Head of caudate nucleus (tissue), 42 donors: ENCODE measurements around the gene HOXA9.
A peak's percentile ranks its signal among the peaks of the same experiment; 100 is the strongest.

ENCODE experiments used
- DNase-seq, 42 donors: peaks; one replicate each; pipeline versions ENCODE4 v3.0.0 to v3.0.0-alpha.2; 2020 to 2021; ENCODE audit warnings: mixed read lengths in 7 of 42
- intact Hi-C: fragments of 100-400 bp; cut with DNase I; formaldehyde crosslinking; loops from one replicate; pipeline ENCODE4 v1.15.0; 2022

Gene HOXA9

DNA sequence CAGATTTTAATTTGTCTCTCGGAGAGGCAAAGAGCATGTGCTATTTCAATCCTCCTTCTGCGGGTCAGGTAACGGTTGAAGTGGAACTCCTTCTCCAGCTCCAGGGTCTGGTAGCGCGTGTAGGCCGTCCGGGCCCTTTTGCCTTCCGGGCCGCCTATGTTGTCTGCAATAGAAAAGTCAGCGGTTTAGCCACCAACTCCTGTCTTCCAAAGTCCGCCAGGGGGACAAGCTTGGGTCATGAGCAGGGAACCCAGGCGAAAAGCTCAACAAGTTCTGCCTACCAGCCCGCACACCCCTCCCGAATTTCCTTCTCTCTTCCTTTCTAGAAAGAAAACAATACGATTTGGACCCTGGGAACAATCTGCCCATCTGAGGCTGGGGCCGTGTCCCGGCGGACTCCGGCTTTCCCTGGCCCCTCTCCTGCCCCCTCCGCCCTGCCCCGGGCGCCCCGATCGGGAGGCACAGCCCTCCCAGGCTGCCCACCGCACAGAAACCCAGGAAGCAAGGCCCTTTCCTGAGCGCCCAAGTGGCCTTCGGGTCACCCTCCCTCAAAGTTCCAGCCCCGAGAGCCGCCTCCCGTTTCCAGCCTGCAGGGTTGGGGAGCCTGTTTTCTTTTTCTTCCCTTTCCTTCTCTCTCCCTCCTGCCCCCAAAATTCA, 23.3 kb downstream of the HOXA9 start:
- DNase-seq = peak in 1 of 42 donors; percentile 16
- intact Hi-C loops = no loop called here

DNA sequence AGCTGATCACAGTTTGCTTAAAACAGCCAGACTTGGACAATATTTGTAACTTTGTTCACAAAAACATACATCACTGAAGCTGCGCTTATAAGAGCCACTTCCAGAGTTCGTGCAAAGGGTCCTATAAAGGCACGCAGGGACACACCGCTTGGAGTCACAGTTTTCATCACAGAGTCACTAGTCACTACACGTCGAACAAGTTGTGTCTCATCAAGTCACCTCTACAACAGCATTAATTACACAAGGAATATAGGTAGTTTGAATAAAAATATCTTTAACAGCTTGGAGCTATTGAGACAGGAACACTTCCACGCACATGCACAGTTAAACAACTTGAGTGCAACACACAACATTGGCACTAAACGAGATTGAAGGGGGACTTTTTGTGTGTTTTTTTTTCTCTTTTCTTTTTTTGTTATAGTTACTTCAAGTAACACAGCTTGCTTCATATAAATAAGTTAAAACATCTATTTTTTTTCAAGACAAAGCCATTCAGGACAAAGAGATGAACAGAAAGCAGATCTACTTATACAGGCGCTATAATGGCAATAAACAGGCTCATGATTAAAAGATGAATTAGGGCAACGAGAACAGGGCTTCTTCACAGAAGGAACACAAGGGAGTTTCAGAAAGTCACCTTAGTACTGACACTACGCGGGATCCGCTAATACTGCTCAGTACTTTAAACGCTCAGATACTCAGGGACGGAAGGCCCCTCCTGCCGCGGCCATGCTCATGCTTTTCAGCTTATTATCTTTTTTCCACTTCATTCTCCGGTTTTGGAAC, 24.0 kb downstream of the HOXA9 start:
- intact Hi-C loops = no loop called here
- DNase-seq = peak in 1 of 42 donors; percentile 4

DNA sequence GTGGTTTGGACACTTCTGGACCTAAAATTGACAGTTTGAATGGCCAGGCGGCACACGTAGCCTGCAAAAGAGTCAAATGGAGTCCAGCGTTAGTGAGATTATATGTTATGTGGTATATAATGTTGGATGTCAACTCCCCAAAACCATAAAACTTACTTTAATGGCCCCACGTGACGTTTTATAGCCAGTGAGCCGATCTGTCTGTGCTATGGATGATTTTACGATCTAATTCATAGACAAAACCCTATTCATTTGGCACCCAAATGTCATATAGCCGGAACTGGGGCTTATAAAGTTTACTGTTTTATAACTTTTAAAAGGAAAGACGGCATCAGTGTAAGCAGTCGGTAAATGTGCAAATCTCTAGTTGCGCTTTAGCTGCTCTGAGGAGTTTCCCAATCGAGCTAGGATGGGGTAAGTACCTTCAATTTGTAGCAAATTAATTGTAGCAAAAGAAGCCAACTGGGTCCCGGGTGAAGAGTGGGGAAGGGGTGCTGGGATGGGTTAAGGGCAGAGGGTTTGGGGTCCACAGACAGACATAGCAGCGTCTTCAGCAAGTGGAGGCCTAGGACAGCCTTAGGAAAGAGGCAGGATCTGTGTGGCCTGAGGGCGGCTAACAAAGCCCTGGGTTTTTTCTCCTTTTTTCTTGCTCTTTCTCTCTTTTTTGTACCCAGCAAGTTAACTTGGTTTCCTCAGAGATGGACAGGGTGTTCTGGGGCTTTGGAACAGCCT, 25.0 kb downstream of the HOXA9 start:
- intact Hi-C loops = no loop called here
- DNase-seq = peak in 1 of 42 donors; percentile 3

DNA sequence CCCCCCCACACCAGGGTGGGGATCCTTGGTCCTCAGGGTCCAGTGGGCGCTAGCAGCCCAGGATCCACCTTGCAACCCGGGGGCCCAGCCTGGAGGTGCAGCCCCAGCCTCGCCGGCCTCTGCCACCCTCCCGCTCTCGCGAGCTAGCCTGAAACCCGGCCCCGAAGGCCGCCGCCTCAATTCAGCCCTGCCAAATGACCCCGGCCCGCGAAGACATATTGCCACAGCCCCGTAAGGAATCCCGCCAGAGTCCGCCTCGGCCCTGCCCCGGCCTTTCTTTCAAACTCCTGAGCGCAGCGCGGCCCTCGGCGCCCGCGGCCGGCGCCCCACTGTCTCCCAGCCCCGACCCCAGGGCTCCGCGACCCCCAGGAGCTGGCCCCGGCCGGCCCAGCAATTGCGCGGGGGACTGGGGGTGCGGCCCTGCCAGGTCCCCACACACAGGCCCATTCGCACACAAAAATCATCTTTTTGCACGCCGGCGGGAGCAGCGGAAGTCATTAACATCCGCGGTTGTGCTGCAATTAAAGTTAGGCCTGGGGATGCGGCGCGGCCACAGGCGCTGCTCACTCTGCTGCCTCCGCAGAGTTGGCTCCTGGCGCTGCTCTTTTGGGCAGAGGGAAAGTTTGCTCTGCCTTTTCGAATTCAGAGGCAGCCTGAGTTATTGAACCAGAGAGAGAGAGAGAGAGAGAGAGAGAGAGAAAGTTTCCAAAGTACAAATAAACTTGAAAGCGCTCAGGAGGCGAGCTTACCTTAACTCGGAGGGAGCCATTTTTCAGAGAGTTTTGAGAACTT, 25.8 kb downstream of the HOXA9 start:
- DNase-seq = peak in 1 of 42 donors; percentile 14
- intact Hi-C loops = no loop called here

DNA sequence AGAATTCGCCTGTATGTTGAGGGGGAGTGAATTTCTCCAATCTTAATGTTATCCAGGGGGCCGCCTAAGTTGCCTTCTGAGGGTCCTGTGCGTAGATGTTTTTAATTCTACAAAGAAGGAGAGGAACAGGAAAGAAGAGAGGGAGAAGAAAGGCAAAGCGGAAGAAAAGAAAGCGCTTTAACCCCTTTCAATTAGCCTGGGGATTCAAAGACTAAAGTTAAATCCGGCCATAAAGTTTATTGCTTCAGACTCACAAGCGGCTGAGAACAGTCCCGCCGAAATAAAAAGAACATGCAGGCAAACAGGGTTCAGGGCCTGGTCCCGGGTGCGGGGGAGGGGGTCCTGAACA, 26.4 kb downstream of the HOXA9 start:
- intact Hi-C loops = no loop called here
- no peak for DNase-seq

DNA sequence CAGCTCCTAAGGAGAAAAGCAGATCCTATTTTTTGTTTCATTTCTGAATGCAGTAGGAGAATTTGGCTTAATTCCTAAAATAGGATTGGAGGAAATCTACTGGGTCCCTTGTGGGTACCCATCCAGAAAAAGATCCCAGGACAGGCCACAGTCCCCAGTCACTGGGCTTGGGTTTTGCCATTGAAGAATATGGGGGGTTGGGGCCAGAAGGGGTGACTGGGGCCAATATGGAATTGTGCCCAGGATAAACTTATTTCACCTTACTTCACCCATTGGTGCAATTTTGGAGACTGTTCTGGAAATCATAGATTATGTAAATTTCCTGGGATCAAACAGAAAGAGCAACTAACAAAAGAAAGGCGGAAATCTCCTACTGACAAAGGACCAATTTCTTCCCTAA, 26.9 kb downstream of the HOXA9 start:
- intact Hi-C loops = no loop called here
- no peak for DNase-seq

DNA sequence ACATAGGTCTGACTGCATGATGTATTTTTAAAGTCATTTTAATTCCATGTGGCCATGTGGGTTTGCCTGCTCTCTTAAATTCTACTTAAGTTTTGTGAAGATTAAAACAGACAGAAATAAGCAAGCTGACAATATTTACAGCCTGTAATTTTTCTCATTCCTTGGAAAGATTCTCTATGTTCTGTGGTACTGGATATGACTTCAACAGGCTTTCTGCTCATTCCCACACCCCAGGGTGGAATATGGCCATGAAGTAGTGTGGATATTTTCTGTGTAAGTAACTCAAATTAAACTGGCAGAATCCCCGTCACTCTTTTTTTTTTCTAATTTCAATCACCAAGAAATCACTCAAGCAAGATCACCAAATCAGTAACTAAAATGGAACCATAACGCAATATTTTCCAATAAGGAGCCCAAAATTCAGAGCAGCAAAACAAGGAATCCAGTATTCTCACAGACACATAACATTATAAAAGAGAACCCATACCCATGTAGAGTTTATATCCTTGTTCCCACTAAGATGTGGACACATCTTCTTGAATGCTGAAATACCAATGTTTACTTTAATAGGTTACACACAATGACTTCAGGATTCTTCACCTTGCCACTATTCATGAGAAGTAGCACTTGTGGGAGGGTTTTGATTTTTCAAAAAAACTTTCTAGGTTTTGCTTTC, 27.6 kb downstream of the HOXA9 start:
- DNase-seq = peak in 1 of 42 donors; percentile 6
- intact Hi-C loops = no loop called here

DNA sequence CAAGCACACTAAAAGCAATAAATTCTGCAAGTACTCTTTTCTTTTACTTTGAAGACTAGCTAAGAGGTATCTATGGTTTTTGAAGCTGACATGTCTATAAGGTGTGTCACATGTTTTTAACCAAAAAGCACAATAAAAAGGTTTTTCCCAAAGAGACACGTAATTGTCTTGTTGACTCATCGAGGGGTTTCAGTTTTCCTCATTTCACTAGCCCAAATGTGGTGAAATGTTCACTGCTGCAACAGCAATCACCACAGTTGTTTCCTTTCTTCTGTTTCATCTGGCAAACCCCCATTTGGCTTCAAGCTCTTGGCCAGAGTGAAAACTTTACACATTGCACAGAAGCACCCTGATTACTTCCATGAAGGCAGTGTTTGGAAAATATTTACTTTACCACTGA, 30.9 kb downstream of the HOXA9 start:
- intact Hi-C loops = no loop called here
- DNase-seq = no peak

DNA sequence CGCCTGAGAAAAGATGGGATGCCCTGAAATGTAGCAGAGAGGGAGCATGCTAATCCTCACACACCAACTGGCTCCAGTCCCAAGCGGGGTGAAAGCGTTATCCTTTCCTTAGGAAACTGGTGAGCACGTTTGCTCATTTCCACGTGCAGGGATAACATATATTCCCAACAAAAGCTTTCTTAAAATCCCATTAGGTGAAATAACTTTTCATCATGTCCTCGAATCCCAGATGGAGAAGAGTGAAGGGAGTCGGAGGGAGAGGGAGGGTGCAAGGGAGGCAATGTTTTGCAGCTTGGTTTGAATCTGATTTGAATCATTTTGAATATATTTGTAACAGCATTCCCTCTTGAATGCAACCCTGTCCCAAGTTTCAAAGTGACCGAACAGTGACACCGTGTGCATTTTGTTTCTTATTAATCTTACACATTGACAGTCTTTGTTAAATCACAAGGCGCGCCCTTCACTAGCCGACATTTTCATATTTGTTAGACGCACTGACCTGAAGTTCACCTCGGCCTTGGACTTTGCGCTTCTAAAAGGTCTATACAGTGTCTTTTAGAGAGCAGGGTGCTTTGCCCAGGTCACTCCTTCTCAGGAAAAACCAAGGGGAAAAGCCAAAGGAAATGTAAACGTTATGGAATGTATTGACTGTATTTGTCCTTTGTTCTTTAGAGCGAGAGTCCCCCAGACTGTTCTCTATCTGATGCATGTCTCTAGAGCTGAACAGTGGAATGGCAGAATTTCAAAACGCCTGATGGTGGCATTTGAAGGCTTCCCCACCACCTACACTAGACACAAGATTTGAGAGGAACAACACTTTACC, 31.7 kb downstream of the HOXA9 start:
- peak in 1 of 42 donors; percentile 10 for DNase-seq
- intact Hi-C loops = no loop called here

DNA sequence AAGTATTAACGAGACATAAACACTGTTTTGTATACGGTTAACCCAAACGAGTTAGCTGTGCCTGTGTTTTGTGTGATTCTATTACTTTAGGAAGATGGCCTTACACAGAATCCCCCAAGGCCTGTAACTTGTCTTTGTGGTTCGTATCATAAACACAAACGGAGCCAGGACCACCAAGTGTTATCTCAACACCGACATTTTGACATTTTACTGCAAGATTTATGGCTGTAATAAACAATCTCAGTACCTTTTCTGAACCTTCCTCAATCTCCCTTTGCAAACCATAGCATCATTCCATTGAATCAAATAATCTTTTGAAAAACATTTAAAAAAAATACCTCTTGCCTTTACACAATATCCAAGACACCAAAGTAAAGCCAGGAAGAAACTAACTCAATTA, 32.4 kb downstream of the HOXA9 start:
- DNase-seq = no peak
- intact Hi-C loops = no loop called here

DNA sequence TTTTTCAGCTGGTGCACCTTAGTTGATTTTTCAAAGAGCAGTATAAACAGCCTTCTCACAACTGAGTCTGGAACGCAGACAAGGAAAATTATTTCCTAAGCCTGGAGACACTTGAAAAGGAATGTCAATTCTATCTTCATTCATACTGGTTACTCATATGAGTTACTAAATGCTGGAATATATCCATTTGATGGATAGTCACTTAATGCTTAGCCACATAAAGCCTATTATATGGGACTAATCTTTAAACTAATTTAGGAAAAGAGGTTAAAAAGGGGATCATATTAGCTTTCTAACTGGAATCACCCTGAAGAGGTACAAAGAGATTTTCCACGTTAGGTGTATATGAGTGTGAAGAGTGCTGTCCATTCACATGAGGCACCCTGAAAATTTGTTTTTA, 33.1 kb downstream of the HOXA9 start:
- intact Hi-C loops = no loop called here
- no peak for DNase-seq

DNA sequence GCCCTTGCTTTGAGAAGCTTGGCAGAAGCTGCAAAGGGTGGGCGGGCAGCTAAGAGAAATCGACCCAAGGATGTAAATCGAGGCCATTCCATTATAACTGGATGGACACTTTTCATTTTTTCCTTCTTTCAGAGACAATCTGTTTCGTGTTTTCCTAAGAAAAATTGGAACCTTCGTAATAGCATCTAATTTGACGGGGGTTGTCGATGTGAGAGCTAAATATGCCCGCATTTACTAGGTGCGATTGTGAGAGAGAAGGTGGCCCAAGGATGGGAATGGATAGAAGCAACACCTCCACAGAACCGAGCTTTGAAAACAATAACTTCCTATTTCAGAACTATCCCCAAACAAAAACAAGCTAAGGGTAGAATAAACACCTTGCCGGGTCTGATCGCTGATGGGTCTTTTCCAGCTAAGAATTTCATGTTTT, 33.9 kb downstream of the HOXA9 start:
- no peak for DNase-seq
- intact Hi-C loops = no loop called here

DNA sequence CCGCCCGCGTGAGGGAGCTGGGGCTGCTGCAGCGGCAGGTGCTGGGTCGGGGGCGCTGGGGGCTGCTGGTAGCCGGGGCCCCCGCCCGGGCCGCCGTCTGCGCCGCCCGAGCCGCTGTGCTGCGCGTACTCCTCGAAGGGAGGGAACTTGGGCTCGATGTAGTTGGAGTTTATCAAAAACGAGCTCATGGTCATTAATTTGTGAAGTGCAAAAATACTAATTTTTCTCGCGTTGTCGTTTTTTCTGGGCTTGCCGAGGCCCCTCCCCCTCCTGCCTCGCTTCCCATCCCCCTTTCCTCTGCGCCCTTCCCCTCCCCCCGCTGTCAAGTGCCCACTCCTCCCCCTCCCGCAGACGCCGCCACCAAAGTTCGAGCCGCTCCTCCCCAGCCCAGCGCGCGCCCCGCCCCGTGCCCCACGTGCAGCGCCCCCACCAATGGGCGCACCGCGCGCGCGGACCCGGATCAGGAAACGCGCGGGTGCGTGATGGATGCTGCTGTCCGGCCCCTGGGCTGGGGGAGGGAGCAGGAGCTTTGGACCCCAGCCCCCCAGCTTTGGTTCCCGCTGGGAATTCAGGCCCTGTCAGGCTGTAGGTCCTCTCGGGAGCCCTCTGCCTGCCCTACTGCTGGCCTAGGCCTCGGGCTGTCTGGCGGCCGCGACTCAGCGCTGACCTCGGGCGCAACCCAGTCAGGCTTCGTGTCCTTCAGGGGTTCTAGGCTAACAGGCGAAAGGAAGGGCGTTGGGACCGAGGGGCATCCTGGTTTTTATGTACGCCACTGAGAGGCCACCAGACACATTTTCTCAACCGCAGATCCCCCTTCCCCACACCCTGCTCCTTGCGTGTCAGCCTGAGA, 34.6 kb downstream of the HOXA9 start, which contains the start of gene HOXA4:
TSS of gene HOXA4 (minus strand) at position 218 of the 850 bp plus-strand sequence. CDS start at position 194, 24 bp downstream.
- intact Hi-C loops = no loop called here
- DNase-seq = peak in 23 of 42 donors; percentile 8 to 62 (median 37)

DNA sequence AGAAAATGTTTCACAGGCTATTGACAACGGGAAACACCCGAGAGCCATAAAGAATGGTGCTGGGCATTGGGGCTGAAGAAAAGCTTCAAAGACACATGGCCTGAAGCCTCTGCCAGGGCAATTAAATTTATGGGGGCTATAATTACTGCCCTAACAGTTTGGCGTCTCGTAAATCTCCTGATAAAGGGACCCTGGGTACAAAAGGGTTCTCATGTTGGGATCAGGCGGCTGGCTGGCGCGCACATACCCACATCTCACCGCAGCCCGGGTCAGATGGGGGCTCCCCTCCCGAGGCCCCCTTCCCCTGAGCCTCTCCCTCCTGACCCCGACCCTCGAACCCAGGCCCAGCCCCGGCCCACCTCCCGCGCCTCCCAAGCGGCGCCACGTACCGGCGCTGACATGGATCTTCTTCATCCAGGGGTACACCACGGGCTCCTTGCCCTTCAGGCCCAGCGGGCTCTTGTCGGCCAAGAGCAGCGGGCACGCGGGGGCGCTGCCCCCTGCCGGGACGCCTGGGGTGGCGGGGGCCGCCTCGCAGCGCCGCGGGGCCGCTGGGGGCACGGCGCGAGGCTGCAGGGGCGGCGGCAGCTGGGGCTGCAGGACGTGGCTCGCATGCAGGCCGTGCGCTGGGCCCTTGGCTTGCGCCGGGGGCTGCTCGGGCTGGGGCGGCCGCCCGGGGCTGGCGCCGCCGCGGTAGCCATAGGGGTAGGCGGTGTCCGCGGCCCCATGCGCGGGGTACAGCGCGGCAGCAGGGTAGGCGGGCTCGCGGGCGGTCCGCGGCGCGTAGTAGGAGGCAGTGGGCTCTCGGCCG, 35.4 kb downstream of the HOXA9 start:
- intact Hi-C loops = loop anchor here (10.0 kb wide), 1 partner anchor 275 kb away; no protein-coding TSS in a partner anchor
- DNase-seq = no peak

DNA sequence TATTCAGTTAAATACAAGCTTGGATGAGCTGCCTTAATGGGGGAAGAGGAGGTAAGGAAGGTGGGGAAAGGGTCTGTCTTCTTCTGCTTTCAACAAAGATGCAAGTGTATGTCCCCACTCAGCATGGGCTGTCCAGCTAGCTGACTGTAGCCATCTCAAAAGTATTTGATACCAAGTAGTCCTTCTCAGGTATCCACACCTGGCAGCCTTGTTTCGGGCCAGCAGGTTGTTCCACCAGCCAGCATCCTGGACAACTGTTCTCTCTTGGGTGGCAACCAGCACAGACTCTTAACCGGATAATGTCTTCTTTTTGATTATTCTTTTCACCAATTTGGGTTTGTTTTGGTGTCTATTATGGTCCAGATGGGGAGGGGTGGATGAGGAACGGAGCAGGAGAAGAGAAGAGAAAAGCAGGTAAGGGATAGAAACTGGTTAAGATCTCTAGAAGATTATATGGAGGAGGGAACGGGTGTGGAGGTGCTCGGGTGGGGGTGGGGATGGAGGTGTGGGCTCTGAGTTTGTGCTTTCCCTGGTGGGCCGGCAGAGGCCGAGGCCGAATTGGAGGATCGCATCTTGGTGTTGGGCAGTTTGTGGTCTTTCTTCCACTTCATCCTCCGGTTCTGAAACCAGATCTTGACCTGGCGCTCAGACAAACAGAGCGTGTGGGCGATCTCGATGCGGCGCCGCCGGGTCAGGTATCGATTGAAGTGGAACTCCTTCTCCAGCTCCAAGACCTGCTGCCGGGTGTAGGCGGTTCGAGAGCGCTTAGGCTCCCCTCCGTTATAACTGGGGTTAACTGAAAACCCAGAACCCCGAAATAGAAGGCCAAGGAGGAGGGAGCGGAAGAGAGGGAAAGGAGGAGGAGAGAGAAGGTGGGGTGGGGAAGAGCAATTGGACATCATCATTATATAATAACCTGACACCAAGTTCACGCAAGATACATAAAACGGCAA, 36.3 kb downstream of the HOXA9 start:
- intact Hi-C loops = loop anchor here (10.0 kb wide), 1 partner anchor 274 kb away; no protein-coding TSS in a partner anchor

More for the DNA sequence above, 36.3 kb downstream of the HOXA9 start:
- DNase-seq = no peak
